Stimulated activated CD8-positive, alpha-beta memory T cell treated with anti-CD3 and anti-CD28 coated beads, Interleukin-12 subunit alpha, Interleukin-12 subunit beta, amount 100 ng/mL, for 24 hours (primary cell): Measurements from ENCODE around the gene GSC2.
A peak's percentile ranks its signal among the peaks of the same experiment; 100 is the strongest.

ENCODE experiments used
- DNase-seq: peaks from one replicate; pipeline ENCODE4 v3.0.0-alpha.2; 2020; ENCODE audit errors: extremely low read depth

GSC2 gene

GRCh38 chr22:19149991-19150390, at the start of gene GSC2:
Gene GSC2, minus strand, starts transcription at chr22:19150292. Its CDS starts 9 bp downstream, at chr22:19150283.
- DNase-seq = no peak

GRCh38 chr22:19199479-19199878, 49.4 kb upstream of the GSC2 start:
- DNase-seq = no peak

GRCh38 chr22:19197997-19198865, 48.1 kb upstream of the GSC2 start:
- no peak for DNase-seq

GRCh38 chr22:19196841-19197612, 46.9 kb upstream of the GSC2 start:
- DNase-seq = no peak

GRCh38 chr22:19195796-19196731, 46.0 kb upstream of the GSC2 start:
- DNase-seq = no peak

GRCh38 chr22:19194766-19195536, 44.9 kb upstream of the GSC2 start:
- no peak for DNase-seq

GRCh38 chr22:19193879-19194278, 43.8 kb upstream of the GSC2 start:
- no peak for DNase-seq

GRCh38 chr22:19187716-19188563, 37.8 kb upstream of the GSC2 start:
- no peak for DNase-seq

GRCh38 chr22:19184276-19184997, 34.3 kb upstream of the GSC2 start:
- DNase-seq = no peak

GRCh38 chr22:19183216-19183615, 33.1 kb upstream of the GSC2 start:
- no peak for DNase-seq

- DNase-seq = no peak
These were observed 32.5 kb upstream of the GSC2 start for GRCh38 chr22:19182472-19183157.

- DNase-seq = no peak
These were observed 31.8 kb upstream of the GSC2 start for GRCh38 chr22:19181786-19182471.

- no peak for DNase-seq
These were observed 30.8 kb upstream of the GSC2 start for GRCh38 chr22:19180740-19181410.

- no peak for DNase-seq
These were observed 30.1 kb upstream of the GSC2 start for GRCh38 chr22:19180234-19180633.

- no peak for DNase-seq
These were observed 29.5 kb upstream of the GSC2 start for GRCh38 chr22:19179497-19180048.

- peak; percentile 68 for DNase-seq
These were observed 28.8 kb upstream of the GSC2 start, which contains the start of gene SLC25A1 for GRCh38 chr22:19178657-19179496. Gene SLC25A1, minus strand, starts transcription at chr22:19178736. Its CDS starts 63 bp downstream, at chr22:19178673.
